Neural cell (in vitro differentiated cells): ENCODE results near the gene RAD51B. TPM values are rescaled to one million over a fixed set of nuclear protein-coding genes. Genes with fewer than 3 reads are reported as not detected.

ENCODE experiments used
- H2AFZ ChIP-seq: fragments of 200-600, 300-800 bp; sonication (generic), shearing (Covaris generic); 2 replicates; pipeline ENCODE4 v1.6.0; 2014; ENCODE audit warnings: low read depth, mild to moderate bottlenecking, antibody characterized with exemption, low read length, moderate library complexity
- H3F3A ChIP-seq: fragments of 200-600 bp; shearing (Covaris generic); 2 replicates; pipeline ENCODE4 v1.6.1; 2016; ENCODE audit warnings: mild to moderate bottlenecking, moderate library complexity, mixed read lengths, antibody characterized with exemption, low read length; ENCODE audit not compliant: insufficient read depth, poor library complexity, severe bottlenecking
- H3K27ac ChIP-seq: fragments of 200-600, 300-800 bp; sonication (generic), shearing (Covaris generic); 2 replicates; pipeline ENCODE4 v1.5.1; 2014; ENCODE audit warnings: mild to moderate bottlenecking, low read length, moderate library complexity
- H3K27me3 ChIP-seq: fragments of 300-800, 200-600 bp; sonication (generic), shearing (Covaris generic); 2 replicates; pipeline ENCODE4 v1.6.0; 2014; ENCODE audit warnings: mild to moderate bottlenecking, low read depth, low read length, moderate library complexity; ENCODE audit not compliant: insufficient read depth
- H3K36me3 ChIP-seq: fragments of 300-800, 200-600 bp; sonication (generic), shearing (Covaris generic); 2 replicates; pipeline ENCODE4 v1.5.1; 2014; ENCODE audit warnings: mild to moderate bottlenecking, antibody characterized with exemption, low read length, moderate library complexity; ENCODE audit not compliant: insufficient read depth
- H3K4me2 ChIP-seq: fragments of 300-800, 200-600 bp; sonication (generic), shearing (Covaris generic); 2 replicates; pipeline ENCODE4 v1.6.0; 2014; ENCODE audit warnings: mild to moderate bottlenecking, low read length
- H3K4me3 ChIP-seq: fragments of 300-800, 200-600 bp; sonication (generic), shearing (Covaris generic); 2 replicates; pipeline ENCODE4 v1.5.1; 2014; ENCODE audit warnings: mild to moderate bottlenecking, low read length, moderate library complexity
- H3K79me2 ChIP-seq: fragments of 200-600 bp; shearing (Covaris generic); replicated peaks from 2 replicates; pipeline ENCODE4 v1.6.0; 2014; ENCODE audit warnings: mild to moderate bottlenecking, low read length, moderate library complexity; ENCODE audit not compliant: insufficient read depth
- H3K9ac ChIP-seq: fragments of 300-800, 200-600 bp; sonication (generic), shearing (Covaris generic); 2 replicates; pipeline ENCODE4 v1.6.1; 2016; ENCODE audit warnings: mild to moderate bottlenecking, low read length, mixed read lengths
- H3K9me2 ChIP-seq: fragments of 200-600 bp; shearing (Covaris generic); 2 replicates; pipeline ENCODE4 v1.6.1; 2016; ENCODE audit warnings: mild to moderate bottlenecking, low read length, mixed read lengths; ENCODE audit not compliant: insufficient read depth
- H3K9me3 ChIP-seq: fragments of 200-600, 300-800 bp; sonication (generic), shearing (Covaris generic); 2 replicates; pipeline ENCODE4 v1.6.1; 2016; ENCODE audit warnings: mild to moderate bottlenecking, mixed run types, low read length, moderate library complexity, mixed read lengths
- H4K20me1 ChIP-seq: fragments of 200-600 bp; shearing (Covaris generic); 2 replicates; pipeline ENCODE4 v1.6.1; 2016; ENCODE audit warnings: mild to moderate bottlenecking, mixed run types; ENCODE audit not compliant: insufficient read depth
- EP300 ChIP-seq: fragments of 450-650 bp; conservative IDR thresholded peaks from 2 replicates; pipeline ENCODE4 v1.6.1; 2014; ENCODE audit warnings: antibody characterized with exemption, mild to moderate bottlenecking, moderate library complexity; ENCODE audit not compliant: poor library complexity, severe bottlenecking
- EZH2 ChIP-seq: fragments of 200-600, 300-800 bp; shearing (Covaris generic), sonication (generic); IDR thresholded peaks from 2 replicates; pipeline ENCODE4 v1.6.1; 2014; ENCODE audit warnings: antibody characterized with exemption, low read length, borderline replicate concordance, mild to moderate bottlenecking; ENCODE audit not compliant: insufficient read depth, poor library complexity, severe bottlenecking
- MXI1 ChIP-seq: fragments of 450-650 bp; conservative IDR thresholded peaks from 2 replicates; pipeline ENCODE4 v1.6.1; 2014; ENCODE audit warnings: antibody characterized with exemption, mild to moderate bottlenecking; ENCODE audit not compliant: poor library complexity, severe bottlenecking
- POLR2AphosphoS5 ChIP-seq: IDR thresholded peaks from 2 replicates; pipeline ENCODE4 v1.6.1; 2012
- RAD21 ChIP-seq: fragments of 450-650 bp; conservative IDR thresholded peaks from 2 replicates; pipeline ENCODE4 v1.6.1; 2014; ENCODE audit warnings: antibody characterized with exemption, mild to moderate bottlenecking, moderate library complexity
- REST ChIP-seq: IDR thresholded peaks from 2 replicates; pipeline ENCODE4 v1.6.1; 2012; ENCODE audit warnings: borderline replicate concordance
- SMC3 ChIP-seq: fragments of 450-650 bp; conservative IDR thresholded peaks from 2 replicates; pipeline ENCODE4 v1.6.1; 2014; ENCODE audit warnings: antibody characterized with exemption, mild to moderate bottlenecking, moderate library complexity; ENCODE audit not compliant: poor library complexity
- TAF1 ChIP-seq: IDR thresholded peaks from 2 replicates; pipeline ENCODE4 v1.6.1; 2012; ENCODE audit warnings: low read depth
- polyA plus RNA-seq: library from polyadenylated mRNA; depleted of rRNA; stranded (reverse); fragments of >200 nt; gene quantifications from 2 replicates; pipeline ENCODE4 v1.2.3, GENCODE V29; 2014
- TF ChIP-seq, protein P1 (sequence below): fragments of 450-650 bp; IDR thresholded peaks from 2 replicates; pipeline ENCODE4 v1.5.1; 2014; ENCODE audit warnings: antibody characterized with exemption, mild to moderate bottlenecking, moderate library complexity; ENCODE audit not compliant: poor library complexity, severe bottlenecking

RAD51B gene
- polyA plus RNA-seq, 1 donor from 2014 or later: 3.1 TPM

- no peak overlapping the region for H3K9ac ChIP-seq
- no peaks in the 10 kb centered on the region for H3F3A ChIP-seq
- H3K4me2 ChIP-seq: no peak overlapping the region
- no peaks in the 10 kb centered on the region for H3K27me3 ChIP-seq
- H4K20me1 ChIP-seq: no peaks in the 10 kb centered on the region
- no peaks in the 10 kb centered on the region for H3K36me3 ChIP-seq
- no peaks in the 10 kb centered on the region for H3K79me2 ChIP-seq
- no peak overlapping the region for H3K27ac ChIP-seq
- no peaks in the 10 kb centered on the region for H3K9me3 ChIP-seq
- H3K9me2 ChIP-seq: no peaks in the 10 kb centered on the region
- no peak overlapping the region for H2AFZ ChIP-seq
- H3K4me3 ChIP-seq: no peak overlapping the region
- TF ChIP-seq REST (no peak), POLR2AphosphoS5 (no peak), MXI1 (no peak), SMC3 (no peak), TAF1 (no peak), EZH2 (no peak), RAD21 (no peak)
- TF ChIP-seq, protein P1, sequence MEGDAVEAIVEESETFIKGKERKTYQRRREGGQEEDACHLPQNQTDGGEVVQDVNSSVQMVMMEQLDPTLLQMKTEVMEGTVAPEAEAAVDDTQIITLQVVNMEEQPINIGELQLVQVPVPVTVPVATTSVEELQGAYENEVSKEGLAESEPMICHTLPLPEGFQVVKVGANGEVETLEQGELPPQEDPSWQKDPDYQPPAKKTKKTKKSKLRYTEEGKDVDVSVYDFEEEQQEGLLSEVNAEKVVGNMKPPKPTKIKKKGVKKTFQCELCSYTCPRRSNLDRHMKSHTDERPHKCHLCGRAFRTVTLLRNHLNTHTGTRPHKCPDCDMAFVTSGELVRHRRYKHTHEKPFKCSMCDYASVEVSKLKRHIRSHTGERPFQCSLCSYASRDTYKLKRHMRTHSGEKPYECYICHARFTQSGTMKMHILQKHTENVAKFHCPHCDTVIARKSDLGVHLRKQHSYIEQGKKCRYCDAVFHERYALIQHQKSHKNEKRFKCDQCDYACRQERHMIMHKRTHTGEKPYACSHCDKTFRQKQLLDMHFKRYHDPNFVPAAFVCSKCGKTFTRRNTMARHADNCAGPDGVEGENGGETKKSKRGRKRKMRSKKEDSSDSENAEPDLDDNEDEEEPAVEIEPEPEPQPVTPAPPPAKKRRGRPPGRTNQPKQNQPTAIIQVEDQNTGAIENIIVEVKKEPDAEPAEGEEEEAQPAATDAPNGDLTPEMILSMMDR: no peak
Observed at GRCh38 chr14:68135028-68135427, 315.4 kb downstream of the RAD51B start.

DNA sequence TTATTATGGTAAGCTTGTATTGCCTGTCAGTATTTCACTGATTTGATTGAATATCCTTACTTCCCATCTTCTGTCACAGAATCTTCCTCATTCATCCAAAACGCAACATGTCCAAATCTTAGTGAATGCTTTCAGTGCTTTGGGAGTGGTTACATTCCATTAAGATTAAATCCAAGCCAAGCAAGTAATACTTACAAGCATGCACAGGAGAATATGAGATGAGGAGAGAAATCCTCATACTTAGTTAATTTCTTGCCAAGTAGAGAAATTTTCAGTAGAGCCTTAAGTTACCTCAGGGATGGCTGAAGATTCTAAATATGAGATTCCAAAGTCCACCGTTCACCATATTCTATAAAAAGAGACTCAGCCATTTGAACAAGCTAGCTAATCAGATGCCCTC is 316.0 kb downstream of the RAD51B start:
- no peaks in the 10 kb centered on the region for H3K79me2 ChIP-seq
- no peak overlapping the region for H3K9ac ChIP-seq
- H3K4me3 ChIP-seq: no peak overlapping the region
- H3K9me2 ChIP-seq: no peaks in the 10 kb centered on the region
- TF ChIP-seq EP300 (no peak), MXI1 (no peak), POLR2AphosphoS5 (no peak), TAF1 (no peak), RAD21 (no peak), EZH2 (no peak), SMC3 (no peak), REST (no peak)
- TF ChIP-seq, protein P1: no peak
- no peaks in the 10 kb centered on the region for H3K27me3 ChIP-seq
- H4K20me1 ChIP-seq: no peaks in the 10 kb centered on the region
- H3F3A ChIP-seq: no peaks in the 10 kb centered on the region
- no peaks in the 10 kb centered on the region for H3K36me3 ChIP-seq
- no peak overlapping the region for H3K4me2 ChIP-seq
- H3K27ac ChIP-seq: no peak overlapping the region
- H3K9me3 ChIP-seq: no peaks in the 10 kb centered on the region
- H2AFZ ChIP-seq: no peak overlapping the region
